Hematopoietic multipotent progenitor cell treated with erythropoietin and hydrocortisone succinate and interleukin-3 and kit ligand, for 17 days (in vitro differentiated cells): ENCODE results near the gene ANKRD13B.
"Not testable (repeated sequence)": the region's sequence is repeated elsewhere in the genome, so short reads cannot be mapped to it uniquely, and the experiment has no call there.

Source experiments
- DNase-seq: peaks from one replicate; pipeline ENCODE4 v3.0.0-alpha.2; 2015; ENCODE audit warnings: low spot score

ANKRD13B gene

DNA sequence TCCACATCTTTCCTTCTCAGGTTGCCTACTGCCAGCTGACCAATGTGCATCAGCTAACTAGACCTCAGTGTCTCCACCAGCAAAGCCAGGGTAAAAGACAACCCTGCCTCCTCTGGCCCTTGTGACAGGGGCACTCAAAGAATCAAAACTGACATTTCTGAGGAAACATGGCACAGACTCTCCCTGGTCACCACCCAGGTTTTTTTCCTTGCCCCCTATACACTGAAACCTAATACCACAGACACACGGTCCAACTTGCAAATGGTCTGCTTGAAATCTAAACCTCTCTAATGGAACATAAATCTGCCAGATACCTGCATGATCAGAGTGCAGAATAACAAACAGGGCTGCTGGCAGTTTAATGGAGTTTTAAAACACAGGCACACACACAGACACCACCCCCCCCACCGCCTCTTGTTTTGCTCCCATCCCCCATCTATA, 49.3 kb downstream of the ANKRD13B start:
- DNase-seq, result no peak

DNA sequence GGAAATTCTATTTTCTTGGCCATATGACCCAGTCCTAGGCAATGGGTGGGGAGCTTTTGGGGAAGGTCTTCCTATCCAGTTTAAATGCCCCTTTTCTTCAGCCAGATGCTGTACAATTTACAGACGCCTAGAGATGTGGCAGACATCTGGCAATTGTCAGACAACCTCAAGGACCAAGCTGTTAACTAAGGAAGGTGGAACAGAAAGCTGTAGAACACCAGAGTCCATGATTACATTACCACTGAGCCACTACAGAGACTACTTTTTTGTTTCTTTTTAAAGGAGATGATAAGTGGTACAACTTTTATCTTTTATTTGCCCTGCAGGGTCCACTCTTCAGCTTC, 50.9 kb downstream of the ANKRD13B start:
- DNase-seq, result no peak

DNA sequence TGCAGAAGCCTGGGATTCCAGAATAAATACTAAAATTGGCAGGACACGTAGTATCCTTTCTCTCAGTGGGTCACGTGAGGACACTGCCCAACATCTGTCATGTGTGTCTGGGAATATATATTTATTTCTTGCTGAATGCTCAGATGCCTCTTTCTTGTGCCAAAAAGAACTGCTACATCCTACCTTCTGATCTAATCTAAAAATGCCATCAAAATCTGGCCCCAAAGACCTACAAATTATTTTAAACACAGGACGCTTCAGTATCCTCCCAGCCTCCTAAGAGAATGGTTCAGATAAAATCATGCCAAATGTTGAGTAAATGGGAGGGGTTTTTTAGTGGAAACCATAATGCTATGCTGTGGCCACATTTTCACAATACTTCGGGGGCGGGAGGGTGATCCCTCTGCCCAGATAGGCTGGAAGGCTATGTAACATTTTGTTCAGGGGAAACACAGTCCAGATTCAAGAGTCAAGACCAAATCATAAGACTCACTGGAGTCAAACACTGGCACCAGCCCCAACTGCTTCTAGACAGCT, 52.7 kb downstream of the ANKRD13B start:
- no peak for DNase-seq

DNA sequence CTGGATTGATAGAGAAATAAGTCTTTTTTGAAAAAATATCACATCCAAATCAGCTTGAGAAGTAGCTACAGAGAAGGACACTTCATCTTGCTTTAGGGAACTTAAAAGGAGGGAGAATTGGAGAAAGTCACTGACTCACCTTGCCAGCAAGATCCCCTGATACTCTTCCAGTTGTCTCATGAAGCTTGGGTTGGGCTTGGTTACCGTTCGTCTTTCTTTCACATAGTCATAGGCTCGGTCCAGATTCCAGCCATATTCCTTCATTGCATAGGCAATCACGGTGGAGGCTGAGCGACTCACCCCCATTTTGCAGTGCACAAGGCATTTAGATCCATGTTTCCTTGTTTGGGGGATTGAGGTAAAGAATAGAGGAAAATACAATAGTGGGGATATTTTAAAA, 55.1 kb downstream of the ANKRD13B start:
- DNase-seq, result no peak

- no peak for DNase-seq
These were observed 56.4 kb downstream of the ANKRD13B start for GRCh38 chr17:29649359-29649758.

DNA sequence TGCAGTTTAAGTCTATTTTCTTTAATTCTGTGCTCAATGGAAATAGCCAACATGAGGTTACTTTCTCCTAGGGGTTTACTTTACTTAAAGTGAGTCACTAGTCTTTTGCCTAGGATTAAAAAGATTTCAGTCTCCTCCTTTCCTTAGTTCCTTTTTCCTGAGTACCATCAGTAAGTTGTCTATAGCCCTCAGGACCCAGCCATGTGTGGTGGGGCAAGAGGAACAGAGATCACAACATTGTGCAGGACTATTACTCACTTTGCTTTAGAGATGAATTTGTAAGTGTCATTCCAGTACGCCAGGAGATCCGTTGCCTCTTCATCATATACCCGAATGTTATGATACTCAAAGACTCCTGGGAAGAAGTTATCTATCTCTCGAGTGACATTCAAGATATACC, 57.5 kb downstream of the ANKRD13B start:
- DNase-seq, result no peak

DNA sequence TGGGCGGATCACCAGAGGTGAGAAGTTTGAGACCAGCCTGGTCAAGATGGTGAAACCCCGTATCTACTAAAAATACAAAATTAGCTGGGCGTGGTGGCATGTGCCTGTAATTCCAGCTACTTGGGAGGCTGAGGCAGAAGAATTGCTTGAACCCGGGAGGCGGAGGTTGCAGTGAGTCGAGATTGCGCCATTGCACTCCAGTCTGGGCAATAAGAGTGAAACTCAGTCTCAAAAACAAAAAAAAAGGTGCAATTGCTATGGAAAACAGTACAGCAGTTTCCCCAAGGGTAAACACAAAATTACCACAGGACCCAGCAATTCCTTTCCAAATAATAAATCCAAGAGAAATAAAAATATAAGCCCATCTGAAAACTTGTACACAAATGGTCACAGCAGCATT, 59.0 kb downstream of the ANKRD13B start:
- not testable (repeated sequence) for DNase-seq

DNA sequence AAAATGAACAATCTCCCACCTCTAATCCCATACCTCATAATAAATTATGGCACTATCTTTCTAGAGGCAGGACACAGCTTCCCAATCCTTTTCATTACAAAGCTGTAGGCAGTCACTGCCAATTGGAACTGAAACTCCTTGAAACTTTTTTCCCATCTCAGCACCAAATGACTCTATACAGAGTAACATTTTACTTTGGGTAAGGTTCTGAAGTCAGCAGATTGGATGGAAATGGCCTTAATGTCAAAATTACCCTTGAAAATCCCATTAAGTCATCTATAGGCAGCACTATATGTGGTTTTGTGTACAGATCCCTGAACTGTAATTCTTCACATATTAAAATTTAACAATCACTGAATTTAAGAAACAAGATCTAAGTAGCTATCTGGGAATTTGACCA, 60.0 kb downstream of the ANKRD13B start:
- no peak for DNase-seq

DNA sequence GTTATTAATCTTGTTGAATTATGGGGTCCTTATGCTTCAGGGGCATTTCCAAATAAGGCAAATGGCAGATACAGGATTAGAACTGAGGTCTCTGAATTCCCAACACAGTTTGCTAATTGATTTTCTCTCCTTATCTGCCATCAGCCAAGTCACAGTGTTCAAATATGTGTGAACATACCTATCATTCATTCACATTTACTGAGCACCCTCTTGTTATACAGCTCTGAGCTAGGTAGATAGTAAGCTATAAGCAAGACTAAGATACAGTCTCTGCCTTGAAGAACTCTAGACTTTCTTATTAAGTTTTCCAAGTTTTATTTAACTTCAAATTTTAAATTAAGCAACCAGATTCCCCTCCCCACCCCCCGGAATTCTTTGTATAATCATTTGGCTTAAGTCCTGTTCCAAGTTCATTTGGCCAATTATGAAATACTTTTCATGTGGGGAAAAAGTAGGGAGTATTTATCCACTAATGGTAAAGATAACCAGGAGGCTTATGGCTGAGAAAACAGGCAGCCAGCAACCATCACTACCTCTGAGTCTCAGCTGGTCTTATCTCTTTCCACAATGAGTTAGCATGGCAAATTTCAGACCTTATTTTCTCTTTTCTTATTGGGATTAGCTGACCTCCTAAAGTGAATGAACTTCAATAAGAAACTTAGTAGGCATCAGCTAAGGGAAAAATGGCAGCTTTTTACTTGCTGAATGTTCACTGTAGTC, 61.2 kb downstream of the ANKRD13B start:
- peak; percentile 22 for DNase-seq

DNA sequence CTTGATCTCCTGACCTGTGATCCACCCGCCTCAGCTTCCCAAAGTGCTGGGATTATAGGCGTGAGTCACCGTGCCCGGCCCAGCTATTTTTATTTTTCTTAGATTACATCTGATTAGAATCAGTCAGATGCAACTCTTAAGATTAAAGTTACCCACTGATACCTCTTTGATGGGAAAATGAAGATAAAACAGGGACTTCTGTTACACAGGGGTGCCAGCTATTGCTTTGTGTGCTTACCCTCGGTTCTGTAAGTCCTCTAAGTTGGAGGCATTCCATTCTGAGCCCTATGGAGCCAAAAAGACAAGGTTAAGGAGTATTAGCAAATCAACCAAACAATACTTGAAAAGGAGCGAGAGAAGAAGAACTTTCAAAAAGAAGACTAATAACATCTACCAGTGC, 62.4 kb downstream of the ANKRD13B start:
- no peak for DNase-seq

- no peak for DNase-seq
These were observed 66.2 kb downstream of the ANKRD13B start for GRCh38 chr17:29659155-29659554.

DNA sequence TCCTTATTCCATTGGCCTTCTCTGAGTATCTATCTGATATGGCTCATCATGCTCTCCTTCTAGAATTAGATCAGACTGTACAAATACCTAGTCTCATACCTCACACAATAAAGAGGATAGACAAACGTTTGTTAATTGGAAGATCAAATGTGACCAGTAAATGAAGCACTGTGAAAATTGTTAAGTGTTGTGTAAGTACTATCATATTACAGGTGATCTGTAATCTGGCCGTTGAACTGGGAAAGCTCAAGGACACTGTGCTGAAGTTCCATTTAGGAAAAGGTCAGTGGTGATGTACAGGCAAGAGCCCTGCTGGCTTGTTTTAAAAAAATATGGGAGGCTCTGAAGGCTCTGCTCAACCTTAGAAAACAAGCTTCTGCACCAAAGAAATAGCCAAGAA, 68.3 kb downstream of the ANKRD13B start:
- DNase-seq, result no peak

GRCh38 chr17:29663155-29663554, 70.2 kb downstream of the ANKRD13B start:
- no peak for DNase-seq
